GM12891 (cell line): Measurements from ENCODE around the gene TMEM61.

Experiments used
- POLR2A ChIP-seq: IDR thresholded peaks from 2 replicates; pipeline ENCODE4 v1.6.1; 2011; ENCODE audit warnings: low read depth, low read length, control low read depth
- POLR2AphosphoS5 ChIP-seq: IDR thresholded peaks from 2 replicates; pipeline ENCODE4 v1.6.1; 2011; ENCODE audit warnings: low read depth, low read length, control low read depth

GRCh38 chr1:54942976-54943375 is 37.5 kb upstream of the TMEM61 start:
- TF ChIP-seq POLR2A, result no peak
- TF ChIP-seq POLR2AphosphoS5, result no peak
